Stimulated activated CD4-positive, alpha-beta T cell treated with anti-CD3 and anti-CD28 coated beads, Interleukin-15, amount 100 ng/mL, for 48 hours (primary cell): Measurements from ENCODE around the gene GAS1.

Source experiments
- DNase-seq, 2 donors: peaks; one replicate each; pipeline ENCODE4 v3.0.0-alpha.2; 2020; ENCODE audit warnings: low read depth in 2 of 2

The GAS1 gene, protein sequence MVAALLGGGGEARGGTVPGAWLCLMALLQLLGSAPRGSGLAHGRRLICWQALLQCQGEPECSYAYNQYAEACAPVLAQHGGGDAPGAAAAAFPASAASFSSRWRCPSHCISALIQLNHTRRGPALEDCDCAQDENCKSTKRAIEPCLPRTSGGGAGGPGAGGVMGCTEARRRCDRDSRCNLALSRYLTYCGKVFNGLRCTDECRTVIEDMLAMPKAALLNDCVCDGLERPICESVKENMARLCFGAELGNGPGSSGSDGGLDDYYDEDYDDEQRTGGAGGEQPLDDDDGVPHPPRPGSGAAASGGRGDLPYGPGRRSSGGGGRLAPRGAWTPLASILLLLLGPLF

DNA sequence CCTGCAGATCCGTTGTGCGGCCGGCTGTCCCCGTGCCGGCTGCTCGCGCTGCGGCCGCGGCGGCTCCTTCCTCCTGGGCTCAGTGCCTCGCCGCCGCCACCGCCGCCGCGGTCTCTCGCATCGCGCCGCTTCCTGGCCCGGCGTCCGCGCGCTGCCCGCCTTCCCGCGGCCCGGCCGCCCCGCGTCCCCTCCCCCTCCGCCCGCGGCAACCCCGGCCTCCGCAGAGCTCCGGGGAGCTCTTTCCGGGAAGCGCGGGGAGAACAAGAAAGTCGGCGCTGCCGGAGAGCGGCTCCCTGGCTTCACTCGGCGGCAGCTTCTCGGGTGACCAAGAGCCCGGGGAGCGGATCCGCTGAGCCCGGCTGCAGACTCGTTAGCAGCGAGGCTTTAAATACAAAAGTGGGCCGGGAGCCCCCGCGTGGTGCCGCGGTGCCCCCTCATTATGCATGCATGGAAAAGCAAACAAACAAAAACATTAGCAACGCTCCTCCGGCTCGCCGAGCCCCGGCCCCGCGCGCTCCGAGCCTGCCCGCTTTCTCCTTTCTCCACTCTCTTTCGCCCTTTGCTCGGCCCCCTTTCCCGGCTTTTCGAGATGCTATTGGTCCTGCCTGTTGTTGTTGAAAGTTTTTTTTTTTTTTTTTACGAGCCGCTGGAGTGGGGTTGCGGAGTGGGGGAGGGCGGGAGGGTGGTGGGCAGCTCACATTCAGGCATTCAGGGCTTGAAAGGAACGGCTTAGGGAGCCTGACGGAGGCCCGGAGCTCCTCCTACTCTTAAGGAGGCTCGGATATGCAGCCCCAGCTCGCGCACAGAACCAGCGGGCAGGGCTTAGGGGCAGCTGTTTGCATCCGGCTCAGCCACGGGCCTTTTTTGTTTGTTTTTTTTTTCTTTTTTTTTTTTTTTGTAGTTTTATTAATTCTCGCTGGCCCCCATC lies at the start of gene GAS1:
Gene GAS1 (minus strand): TSS at position 361 of the 928 bp plus-strand sequence. CDS start 727 bp downstream, outside the sequence.
- peak; percentile 44 to 51 for DNase-seq

DNA sequence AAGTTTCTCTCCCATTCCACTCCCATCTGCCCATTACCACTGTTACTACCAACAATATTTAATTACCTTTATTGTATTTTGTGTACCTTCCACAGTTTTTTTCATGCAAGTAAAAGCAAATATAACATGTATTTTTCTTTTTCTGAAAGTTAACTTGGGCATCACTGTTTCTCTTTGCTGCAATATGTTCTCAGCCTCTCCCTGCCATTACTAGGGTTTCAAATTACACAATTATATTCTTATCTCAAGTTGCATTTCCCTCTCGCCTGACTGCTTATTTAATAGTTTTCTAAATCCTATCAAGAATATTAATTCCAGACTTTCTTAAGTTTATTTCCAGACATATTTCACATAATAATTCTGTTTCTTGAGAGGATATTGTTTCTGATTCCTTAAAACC lies 46.9 kb upstream of the GAS1 start:
- no peak for DNase-seq

DNA sequence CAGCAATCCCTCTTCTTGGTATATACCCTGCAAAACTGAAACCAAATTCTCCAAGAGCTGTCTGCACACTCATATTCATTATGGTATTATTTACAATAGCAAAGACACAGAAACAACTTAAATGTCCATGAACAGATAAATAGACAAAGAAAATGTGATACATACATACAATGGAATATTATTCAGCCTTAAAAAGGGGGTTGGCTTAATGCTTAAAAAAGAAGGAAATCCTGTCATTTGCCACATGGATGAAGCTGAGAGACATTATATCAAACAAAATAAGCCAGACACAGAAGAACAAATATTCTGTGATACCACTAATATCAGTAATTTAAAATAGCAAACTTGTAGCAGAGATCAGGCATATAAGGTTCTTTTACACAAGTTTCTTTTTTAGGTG lies 46.5 kb upstream of the GAS1 start:
- DNase-seq: no peak

DNA sequence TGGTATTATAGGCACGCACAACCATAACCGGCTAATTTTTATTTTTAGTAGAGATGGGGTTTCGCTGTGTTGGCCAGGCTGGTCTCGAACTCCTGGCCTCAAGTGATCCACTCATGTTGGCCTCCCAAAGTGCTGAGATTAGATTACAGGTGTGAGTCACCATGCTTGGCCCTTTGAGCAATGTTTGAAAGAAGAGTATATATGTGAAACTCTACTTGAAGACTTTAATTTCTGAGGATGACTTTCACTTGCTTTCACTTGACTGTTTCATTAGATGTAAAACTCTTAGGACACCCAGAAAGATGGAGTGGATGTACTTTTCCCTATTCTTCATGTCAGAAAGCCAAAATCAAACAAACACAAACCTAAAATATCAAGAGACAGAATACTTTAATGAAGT lies 43.8 kb upstream of the GAS1 start:
- DNase-seq: no peak

DNA sequence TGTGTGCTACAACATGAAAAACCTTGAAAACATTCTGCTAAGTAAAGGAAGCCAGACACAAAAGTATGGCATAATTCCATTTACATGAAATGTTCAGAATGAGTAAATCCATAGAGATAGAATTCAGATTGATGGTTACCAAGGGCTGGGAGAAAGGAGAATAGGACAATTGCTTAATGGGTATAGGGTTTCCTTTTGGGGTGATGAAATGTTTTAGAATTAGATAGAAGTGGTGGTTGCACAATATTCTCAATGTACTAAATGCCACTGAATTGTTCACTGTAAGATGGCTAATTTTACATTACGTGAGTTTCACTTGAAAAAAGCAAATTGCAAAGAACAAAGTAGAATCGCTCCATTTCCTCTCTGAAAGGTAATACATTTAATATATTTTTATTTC lies 43.0 kb upstream of the GAS1 start:
- DNase-seq: no peak

DNA sequence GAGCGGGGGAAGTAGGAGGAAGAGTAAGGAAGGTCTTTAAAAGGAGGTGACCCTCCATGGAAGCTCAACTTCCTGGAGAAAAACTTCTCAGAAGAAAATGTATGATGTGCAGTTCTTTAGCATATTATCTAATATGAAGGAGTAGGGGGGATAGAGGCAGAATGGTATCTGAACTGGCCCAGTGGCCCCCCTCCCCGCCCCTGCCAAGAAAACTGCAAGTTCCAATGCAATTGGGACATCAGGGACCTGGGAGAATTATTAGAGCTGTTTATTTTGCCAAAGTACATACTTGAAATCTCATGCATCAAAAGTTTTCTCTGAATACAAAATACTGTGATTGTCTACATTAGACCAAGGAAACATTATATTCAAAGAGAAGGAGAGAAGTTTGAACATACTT lies 40.6 kb upstream of the GAS1 start:
- no peak for DNase-seq

DNA sequence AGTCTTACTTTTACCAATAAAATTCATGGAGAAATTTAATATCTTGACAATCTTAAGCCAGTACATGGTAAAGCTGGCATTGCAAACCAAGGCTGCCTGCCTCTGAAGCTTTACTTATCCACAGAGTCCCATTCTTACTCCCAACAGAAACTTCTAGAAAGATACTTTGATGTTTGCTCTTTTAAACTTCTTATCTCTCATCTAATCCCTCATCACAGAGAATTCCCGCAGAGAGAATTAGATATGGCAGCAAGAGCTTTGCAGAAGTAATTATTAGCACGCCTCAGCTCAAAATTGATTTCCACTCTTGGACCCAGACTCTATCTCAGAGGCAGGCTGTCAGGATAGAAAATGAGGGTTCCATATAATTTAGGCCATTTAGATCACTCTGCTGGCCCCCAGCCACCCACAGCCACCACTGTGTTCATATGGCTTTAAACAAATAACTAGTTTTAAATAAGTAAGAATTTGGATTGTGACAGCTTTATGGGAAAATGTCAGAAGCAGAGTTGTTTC lies 37.9 kb upstream of the GAS1 start:
- no peak for DNase-seq

DNA sequence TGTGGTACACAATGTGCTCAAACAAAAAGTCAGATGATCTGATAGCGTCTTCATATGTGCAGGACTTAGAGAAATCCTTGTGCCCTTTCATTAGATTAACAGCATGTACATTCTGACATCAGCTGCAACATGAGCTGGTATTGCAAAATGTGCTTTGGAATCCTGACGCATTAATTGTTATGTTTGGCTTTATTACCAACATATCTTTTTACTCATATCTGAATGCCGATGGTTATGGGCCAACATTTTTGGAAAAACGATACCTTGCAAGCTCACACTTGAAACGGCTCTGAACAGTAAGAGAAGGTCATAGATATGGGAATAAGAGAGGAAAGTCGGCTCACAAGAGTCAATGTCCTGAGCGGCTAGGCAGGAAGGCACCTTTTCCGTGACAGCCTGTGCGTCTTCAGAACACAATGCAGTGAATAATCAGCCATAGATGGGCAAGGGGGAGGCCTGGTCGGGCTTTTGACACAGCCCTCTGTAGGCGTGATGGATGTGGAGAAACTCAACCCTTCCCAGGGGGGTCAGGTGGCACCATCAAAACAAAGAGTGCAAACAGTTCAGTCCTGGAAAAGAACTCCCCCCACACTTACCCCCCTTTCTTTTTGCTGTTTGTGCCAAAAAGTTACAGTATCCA lies 36.4 kb upstream of the GAS1 start:
- no peak for DNase-seq

DNA sequence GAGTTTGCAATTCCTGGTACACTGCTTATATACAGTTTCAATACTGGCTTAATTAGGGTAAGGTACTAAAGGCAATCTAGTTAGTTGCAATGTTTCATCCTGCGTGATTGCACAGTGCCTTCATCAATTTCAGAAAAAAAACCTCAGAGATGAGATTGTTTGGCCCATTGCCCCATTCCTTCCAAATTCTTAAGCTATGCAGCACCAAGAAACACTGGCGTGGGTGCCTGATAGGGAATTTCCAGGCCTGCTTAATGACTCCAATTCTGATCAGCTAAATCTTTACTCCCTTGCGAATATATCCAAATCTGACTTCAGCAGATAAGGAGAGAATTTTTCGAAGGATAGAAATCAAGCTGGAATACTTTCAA lies 35.9 kb upstream of the GAS1 start:
- no peak for DNase-seq

DNA sequence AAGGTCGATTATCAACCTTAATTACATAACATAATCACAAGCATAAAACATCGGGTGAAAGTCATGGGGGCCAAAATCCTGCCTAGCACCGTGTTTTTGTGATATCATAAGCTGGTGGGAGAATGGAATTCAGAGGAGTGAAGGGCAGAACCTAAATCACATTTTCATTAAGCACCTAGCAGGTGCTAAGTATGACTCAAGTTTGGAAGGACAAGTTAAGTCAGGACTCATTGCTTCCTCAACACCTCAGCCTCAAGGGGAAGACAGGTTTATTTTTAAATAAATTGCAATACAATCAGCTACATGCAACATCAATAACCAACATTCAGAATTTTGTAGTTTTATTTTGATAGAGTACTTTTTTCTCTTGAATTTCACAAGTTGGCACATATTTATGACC lies 33.5 kb upstream of the GAS1 start:
- DNase-seq: no peak

DNA sequence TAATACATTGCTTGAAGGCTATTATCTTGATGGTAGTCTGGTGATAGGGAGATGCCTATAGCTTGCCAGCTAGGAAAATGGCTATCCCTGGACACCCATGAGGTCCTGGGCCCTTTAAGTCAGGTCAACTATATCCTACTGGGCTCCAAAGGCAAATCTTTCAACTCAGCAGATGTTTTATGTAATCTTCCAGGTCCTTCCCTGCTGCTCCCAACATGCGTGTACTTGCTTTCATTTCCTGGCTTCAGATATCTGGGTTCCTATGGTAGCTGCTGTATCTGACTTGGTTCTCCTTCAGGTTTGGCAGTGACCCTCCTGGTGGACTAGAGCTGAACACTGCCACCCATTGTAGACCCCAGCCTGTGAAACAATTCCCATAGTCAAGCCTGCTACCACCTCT lies 32.4 kb upstream of the GAS1 start:
- DNase-seq: no peak

DNA sequence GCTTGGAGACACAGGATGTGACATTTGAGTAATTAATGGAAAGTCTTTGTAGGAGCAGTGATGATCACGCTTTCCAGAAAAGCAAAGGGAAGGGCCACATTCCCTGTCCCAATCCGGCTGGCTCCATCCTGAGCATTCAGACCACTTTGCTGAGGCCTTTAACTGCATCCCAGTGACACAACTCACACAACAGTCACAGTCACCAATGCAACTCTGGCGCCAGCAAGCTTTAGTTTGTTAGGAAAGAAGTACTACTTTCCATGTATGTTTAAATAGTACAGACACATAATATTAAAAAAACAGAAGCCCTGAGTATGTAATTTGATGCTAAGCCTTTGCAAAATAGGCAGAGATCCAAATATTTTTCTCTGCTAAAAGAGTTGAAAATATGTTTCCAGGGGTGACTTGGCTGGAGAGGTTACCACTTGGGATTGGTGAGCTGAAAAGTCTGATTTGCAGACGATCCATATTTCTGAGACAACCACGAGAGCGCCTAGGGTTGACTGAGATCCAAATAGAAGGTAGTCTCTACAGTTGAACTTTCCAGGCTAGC lies 31.7 kb upstream of the GAS1 start:
- no peak for DNase-seq

DNA sequence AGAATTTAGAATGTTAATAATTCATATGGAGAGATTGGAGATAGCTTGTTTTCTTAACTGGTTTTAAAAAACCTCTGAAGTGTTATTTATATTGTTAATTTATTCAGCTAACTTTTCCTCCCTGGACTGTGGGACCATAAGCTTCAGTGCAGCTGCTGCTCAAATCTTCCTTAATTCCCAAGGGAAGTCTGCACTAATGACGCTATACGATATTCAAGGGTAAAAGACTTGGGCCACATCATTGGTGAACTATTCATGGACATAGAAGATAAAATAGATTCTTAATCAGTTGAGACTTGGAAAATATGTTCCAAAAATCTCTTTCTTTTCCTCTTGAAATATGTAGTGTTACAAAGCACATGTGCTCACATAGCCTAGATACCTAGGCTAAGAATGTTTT lies 31.1 kb upstream of the GAS1 start:
- DNase-seq: no peak

DNA sequence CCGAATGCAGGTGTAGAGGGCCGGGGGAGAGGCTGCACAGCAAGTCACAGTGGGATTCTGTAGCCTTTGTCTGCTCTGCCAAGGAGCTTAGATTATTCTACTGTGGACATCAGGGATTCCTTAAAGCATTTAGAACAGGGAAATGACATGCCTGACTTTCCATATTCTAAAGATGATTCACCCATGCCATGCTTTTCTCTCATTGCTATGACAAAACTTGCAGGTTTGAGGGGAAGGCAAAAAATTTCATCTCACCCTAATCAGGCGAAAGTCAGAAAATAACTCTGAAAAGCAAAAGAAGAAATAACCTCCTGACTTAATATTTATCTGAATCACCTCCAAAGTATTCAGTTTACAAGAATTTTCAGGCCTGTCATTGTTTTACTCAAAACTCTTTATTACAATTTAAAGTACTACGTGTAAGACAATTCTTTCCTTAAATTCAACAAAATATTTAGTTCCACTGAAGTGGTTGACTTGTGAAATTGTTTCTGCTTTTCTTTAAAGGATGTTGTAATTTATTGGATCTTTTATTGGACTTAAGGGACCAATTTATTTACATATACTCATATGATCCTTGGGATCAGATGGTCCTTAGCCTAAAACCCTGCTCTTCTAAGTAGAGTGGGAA lies 30.0 kb upstream of the GAS1 start:
- no peak for DNase-seq

DNA sequence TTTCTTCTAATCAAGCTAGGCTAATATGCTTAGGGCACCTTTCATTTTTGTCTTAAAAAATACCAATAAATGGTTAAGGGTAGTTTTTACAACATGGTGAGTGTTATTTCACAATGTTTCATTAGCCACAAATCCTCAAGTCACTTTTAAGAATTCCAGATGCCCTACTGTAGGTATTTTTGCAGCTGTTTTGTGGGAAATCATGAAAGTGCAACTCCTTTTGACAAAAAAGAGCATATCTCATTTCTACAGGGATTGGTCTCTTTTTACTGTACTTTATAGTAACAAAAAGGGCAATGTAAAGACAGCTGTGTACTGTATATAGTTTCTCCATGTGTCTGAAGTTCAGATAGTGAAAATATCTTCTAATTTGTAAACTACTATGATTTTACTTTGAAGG lies 28.3 kb upstream of the GAS1 start:
- no peak for DNase-seq

DNA sequence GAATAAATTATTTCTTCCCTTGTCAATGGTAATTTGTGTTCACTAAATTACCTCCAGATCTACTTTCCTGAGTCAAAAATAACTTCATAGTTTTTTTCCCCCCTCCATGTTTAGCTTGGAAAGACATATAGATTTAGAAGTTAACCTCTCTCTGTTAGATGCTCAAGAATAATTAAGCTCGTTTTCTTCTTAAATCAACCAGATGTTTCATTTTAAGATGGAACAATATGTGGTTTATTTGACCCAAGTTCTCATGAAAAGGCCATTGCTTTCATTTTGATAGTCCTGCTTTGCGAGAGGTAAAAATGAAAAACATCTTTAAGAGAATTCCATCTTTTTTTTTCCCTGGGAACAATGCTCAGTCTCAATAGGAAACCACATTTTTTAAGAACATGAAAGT lies 27.7 kb upstream of the GAS1 start:
- DNase-seq: no peak

DNA sequence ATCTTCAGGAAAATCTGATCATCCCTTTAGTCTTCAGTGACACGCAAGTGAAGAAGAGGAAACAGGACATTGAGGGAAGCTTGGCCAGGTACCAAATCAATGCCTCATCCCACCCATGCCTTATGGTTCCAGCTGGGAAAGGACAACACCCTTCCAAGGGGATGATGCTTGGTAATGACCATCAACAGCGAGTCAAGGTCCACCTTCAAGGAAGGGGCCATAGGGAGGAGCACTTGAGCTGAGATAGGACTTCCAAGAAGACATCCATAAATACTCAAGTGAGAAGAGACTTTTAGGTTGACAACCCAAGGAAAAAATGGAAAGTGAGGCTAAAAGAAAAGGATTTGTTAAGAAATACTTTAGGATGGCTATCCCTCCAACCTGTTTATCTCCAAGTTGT lies 27.1 kb upstream of the GAS1 start:
- no peak for DNase-seq

DNA sequence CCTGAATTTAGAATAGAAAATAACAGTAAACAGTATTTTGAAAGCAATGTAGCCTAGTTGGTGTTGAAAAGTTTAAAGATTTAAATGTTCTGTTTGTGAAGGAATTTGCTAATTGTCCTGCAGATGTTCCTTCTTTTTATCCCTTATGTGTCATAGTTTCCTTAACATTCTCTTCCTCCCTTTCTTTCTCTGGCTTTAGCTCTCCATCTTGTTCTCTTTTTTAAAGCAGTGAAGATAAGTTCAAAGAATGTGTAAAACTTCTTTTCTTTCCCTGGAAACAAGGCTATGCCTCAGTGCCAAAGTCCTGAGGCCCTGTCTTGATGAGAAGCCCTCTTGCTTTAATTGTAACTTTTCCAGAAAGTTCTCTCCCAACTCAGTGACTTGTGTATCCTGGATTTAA lies 24.4 kb upstream of the GAS1 start:
- no peak for DNase-seq

DNA sequence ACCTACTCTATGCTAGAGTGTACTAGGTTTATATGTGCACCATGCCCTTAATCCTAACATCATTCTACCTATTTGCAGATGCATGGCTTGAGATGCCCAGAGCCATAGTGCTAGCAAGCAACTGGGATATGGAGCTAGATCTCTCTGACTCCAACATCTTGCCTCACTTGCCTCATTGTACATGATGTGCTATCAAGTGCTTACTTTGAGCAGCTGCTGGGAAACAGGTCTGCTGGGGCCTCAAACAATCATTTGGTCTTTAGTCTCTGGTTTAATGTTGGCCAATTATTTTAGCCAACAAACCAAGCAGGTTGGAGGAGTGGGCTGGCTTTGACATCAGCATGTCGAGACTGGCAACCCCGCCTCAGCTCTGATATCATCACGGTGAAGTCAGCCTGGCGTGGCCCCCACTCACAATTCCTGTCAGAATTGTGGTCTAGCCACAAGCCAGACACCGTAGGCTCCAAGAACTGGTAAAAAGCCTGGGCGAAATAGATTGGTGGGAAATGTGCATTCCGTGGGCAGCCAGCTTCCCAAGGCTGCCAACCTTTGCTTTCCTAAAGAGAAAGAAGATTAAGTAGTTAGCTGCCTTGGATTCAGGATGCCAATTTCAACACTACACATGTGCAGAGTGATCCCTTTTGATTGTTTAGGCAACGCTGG lies 21.1 kb upstream of the GAS1 start:
- no peak for DNase-seq

DNA sequence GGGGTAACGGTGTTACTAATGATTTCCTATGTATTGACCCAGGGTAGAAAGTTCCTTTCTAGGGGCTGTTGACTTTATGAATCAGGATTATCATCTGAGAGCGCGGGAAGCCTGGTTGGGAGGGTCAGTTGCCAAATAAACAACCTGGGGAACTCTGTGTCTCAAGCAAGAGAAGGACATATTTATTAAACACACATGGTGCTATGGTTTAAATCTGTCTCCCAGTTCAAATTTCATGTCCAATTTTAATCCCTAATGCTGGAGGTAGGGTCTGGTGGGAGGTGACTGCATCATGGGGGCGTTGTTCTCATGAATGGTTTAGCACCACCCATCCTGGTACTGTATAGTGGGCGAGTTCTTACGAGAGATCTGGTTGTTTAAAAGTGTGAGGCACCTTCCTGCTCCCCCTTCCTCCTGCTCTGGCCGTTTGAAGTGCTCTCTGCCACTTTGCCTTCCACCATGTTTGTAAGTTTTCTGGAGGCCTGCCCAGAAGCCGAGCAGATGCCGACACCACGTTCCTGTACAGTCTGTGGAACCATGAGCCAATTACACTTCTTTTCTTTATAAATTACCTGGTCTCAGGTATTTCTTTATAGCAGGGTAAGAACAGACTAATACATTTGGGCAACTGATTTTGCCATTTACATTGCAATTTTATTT lies 19.7 kb upstream of the GAS1 start:
- no peak for DNase-seq
